Measurements from ENCODE around the gene TOX2.

The TOX2 gene

DNA sequence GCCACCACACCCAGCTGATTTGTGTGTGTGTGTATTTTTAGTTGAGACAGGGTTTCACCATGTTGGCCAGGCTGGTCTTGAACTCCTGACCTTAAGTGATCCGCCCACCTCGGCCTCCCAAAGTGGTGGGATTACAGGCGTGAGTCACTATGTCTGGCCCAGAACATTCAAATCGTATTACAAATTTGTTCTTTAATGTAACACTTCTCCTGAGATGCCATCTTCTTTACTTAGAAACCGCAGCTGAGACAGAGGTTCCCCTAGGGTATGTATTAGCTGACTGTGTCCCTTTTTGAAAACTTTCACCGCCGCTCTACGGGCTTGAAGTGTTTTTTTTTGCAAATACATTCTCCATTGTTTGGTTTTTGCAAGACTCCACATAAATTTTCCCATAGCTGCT, 62.6 kb downstream of the TOX2 start:
- TF ChIP-seq, protein P1, sequence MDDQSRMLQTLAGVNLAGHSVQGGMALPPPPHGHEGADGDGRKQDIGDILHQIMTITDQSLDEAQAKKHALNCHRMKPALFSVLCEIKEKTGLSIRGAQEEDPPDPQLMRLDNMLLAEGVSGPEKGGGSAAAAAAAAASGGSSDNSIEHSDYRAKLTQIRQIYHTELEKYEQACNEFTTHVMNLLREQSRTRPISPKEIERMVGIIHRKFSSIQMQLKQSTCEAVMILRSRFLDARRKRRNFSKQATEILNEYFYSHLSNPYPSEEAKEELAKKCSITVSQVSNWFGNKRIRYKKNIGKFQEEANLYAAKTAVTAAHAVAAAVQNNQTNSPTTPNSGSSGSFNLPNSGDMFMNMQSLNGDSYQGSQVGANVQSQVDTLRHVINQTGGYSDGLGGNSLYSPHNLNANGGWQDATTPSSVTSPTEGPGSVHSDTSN (CRISPR knock-in tag; IDR thresholded peaks at IDR 0.05) = no peak
- TF ChIP-seq ZBTB1 (tag by site-specific recombination; IDR thresholded peaks at IDR 0.05) = no peak
- TF ChIP-seq ZNF561 (tag by site-specific recombination; IDR thresholded peaks at IDR 0.05; ENCODE audit: borderline replicate concordance) = no peak
- TF ChIP-seq, protein P2, sequence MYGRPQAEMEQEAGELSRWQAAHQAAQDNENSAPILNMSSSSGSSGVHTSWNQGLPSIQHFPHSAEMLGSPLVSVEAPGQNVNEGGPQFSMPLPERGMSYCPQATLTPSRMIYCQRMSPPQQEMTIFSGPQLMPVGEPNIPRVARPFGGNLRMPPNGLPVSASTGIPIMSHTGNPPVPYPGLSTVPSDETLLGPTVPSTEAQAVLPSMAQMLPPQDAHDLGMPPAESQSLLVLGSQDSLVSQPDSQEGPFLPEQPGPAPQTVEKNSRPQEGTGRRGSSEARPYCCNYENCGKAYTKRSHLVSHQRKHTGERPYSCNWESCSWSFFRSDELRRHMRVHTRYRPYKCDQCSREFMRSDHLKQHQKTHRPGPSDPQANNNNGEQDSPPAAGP (tag by site-specific recombination; IDR thresholded peaks at IDR 0.05) = no peak
- TF ChIP-seq, protein P3, sequence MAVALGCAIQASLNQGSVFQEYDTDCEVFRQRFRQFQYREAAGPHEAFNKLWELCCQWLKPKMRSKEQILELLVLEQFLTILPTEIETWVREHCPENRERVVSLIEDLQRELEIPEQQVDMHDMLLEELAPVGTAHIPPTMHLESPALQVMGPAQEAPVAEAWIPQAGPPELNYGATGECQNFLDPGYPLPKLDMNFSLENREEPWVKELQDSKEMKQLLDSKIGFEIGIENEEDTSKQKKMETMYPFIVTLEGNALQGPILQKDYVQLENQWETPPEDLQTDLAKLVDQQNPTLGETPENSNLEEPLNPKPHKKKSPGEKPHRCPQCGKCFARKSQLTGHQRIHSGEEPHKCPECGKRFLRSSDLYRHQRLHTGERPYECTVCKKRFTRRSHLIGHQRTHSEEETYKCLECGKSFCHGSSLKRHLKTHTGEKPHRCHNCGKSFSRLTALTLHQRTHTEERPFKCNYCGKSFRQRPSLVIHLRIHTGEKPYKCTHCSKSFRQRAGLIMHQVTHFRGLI (tag by site-specific recombination; IDR thresholded peaks at IDR 0.05) = no peak
- no peak for TF ChIP-seq ZNF791 (tag by site-specific recombination; IDR thresholded peaks at IDR 0.05)
- TF ChIP-seq WT1 (tag by site-specific recombination; IDR thresholded peaks at IDR 0.05) = no peak
- TF ChIP-seq ZNF658 (tag by site-specific recombination; IDR thresholded peaks at IDR 0.05) = no peak
- TF ChIP-seq ZNF157 (tag by site-specific recombination; IDR thresholded peaks at IDR 0.05) = no peak
- TF ChIP-seq ZNF654 (tag by site-specific recombination; IDR thresholded peaks at IDR 0.05; ENCODE audit: low read depth) = no peak
- TF ChIP-seq, protein P4, sequence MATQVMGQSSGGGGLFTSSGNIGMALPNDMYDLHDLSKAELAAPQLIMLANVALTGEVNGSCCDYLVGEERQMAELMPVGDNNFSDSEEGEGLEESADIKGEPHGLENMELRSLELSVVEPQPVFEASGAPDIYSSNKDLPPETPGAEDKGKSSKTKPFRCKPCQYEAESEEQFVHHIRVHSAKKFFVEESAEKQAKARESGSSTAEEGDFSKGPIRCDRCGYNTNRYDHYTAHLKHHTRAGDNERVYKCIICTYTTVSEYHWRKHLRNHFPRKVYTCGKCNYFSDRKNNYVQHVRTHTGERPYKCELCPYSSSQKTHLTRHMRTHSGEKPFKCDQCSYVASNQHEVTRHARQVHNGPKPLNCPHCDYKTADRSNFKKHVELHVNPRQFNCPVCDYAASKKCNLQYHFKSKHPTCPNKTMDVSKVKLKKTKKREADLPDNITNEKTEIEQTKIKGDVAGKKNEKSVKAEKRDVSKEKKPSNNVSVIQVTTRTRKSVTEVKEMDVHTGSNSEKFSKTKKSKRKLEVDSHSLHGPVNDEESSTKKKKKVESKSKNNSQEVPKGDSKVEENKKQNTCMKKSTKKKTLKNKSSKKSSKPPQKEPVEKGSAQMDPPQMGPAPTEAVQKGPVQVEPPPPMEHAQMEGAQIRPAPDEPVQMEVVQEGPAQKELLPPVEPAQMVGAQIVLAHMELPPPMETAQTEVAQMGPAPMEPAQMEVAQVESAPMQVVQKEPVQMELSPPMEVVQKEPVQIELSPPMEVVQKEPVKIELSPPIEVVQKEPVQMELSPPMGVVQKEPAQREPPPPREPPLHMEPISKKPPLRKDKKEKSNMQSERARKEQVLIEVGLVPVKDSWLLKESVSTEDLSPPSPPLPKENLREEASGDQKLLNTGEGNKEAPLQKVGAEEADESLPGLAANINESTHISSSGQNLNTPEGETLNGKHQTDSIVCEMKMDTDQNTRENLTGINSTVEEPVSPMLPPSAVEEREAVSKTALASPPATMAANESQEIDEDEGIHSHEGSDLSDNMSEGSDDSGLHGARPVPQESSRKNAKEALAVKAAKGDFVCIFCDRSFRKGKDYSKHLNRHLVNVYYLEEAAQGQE (tag by site-specific recombination; IDR thresholded peaks at IDR 0.05) = no peak
- TF ChIP-seq BCL11A (tag by site-specific recombination; IDR thresholded peaks at IDR 0.05; ENCODE audit: low read depth) = no peak
- no peak for TF ChIP-seq GLI2 (tag by site-specific recombination; IDR thresholded peaks at IDR 0.05; ENCODE audit: borderline replicate concordance, low read depth)
- no peak for TF ChIP-seq ZBTB20 (tag by site-specific recombination; IDR thresholded peaks at IDR 0.05)
- no peak for TF ChIP-seq ZBTB21 (tag by site-specific recombination; IDR thresholded peaks at IDR 0.05)
- TF ChIP-seq ZNF114 (tag by site-specific recombination; IDR thresholded peaks at IDR 0.05) = no peak
- TF ChIP-seq, protein P5, sequence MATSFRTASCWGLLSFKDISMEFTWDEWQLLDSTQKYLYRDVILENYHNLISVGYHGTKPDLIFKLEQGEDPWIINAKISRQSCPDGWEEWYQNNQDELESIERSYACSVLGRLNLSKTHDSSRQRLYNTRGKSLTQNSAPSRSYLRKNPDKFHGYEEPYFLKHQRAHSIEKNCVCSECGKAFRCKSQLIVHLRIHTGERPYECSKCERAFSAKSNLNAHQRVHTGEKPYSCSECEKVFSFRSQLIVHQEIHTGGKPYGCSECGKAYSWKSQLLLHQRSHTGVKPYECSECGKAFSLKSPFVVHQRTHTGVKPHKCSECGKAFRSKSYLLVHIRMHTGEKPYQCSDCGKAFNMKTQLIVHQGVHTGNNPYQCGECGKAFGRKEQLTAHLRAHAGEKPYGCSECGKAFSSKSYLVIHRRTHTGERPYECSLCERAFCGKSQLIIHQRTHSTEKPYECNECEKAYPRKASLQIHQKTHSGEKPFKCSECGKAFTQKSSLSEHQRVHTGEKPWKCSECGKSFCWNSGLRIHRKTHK (tag by site-specific recombination; IDR thresholded peaks at IDR 0.05) = no peak
- no peak for TF ChIP-seq KLF10 (tag by site-specific recombination; IDR thresholded peaks at IDR 0.05)
- Histone ChIP-seq H3K4me3 (ENCODE audit: low read depth, low read length) (no peak overlapping the region), H3K27ac (ENCODE audit: extremely low read depth, low read depth, low read length) (no peak overlapping the region), H3K9me3 (ENCODE audit: control insufficient read depth, insufficient read depth, low read depth, low read length) (no peaks in the 10 kb centered on the region), H3K36me3 (ENCODE audit: control insufficient read depth in 2 of 2, insufficient read depth in 1 of 2, low read length in 2 of 2) (no peaks in the 10 kb centered on the region), H3K4me1 (ENCODE audit: control insufficient read depth, insufficient read depth, low read length) (no peaks in the 10 kb centered on the region)
- POLR2A ChIA-PET = no interaction called here
- CTCF ChIA-PET = interaction anchor here (0.7 kb wide), 1 partner anchor 15 kb away, joined by 3 read pairs; no protein-coding TSS in a partner anchor

All from HEK293 (cell line).